ENCODE results near the gene CLDN17. TPM values are rescaled to one million over a fixed set of nuclear protein-coding genes. Genes with fewer than 3 reads are reported as not detected.

Gene CLDN17
- total and polyA plus RNA-seq, 2 of the 8 experiments (the other 6 are each of a cell fraction or from before 2014, with no cell fraction given), result not detected

- H3K23ac ChIP-seq (ENCODE audit: insufficient read length), result no peak overlapping the region
- no peak overlapping the region for H2BK120ac ChIP-seq (replicated peaks; ENCODE audit: low read depth, low read length)
- H2BK5ac ChIP-seq (ENCODE audit: low read depth, low read length), result no peak overlapping the region
- H2AFZ ChIP-seq (ENCODE audit: low read length), result peak overlapping the region; percentile 80; the same call in 1 of the 2 replicates
- no peak overlapping the region for H4K91ac ChIP-seq (replicated peaks; ENCODE audit: insufficient read length, low read length)
- H2BK12ac ChIP-seq (ENCODE audit: low read depth, low read length), result no peak overlapping the region
- H3K27ac ChIP-seq (ENCODE audit: low read depth, low read length), result no peak overlapping the region
- no peaks in the 10 kb centered on the region for H4K20me1 ChIP-seq (replicated peaks in 1 of 2; ENCODE audit: control insufficient read depth in 1 of 2, insufficient read depth in 2 of 2, low read length in 2 of 2)
- DNase-seq (ENCODE audit: low read depth in 1 of 2, low spot score in 2 of 2) (no peak), FAIRE-seq (no peak)
- H2BK20ac ChIP-seq (ENCODE audit: low read length), result no peak overlapping the region
- CTCF ChIA-PET (ENCODE audit: partially characterized antibody), result interaction anchor here (1.0 to 1.3 kb wide), 3 partner anchors 8 to 14 kb away, joined by 3 to 5 read pairs (median 3); no protein-coding TSS in a partner anchor
- no peaks in the 10 kb centered on the region for H3K27me3 ChIP-seq (replicated peaks in 1 of 4; ENCODE audit: control insufficient read depth in 3 of 4, extremely low read depth in 1 of 4, insufficient read depth in 3 of 4, low read length in 3 of 4)
- H3K56ac ChIP-seq (replicated peaks; ENCODE audit: insufficient read length, low read depth, low read length), result no peak overlapping the region
- POLR2A ChIA-PET (ENCODE audit: partially characterized antibody), result no interaction called here
- no peaks in the 10 kb centered on the region for H3K79me1 ChIP-seq (ENCODE audit: low read depth, low read length)
- no peak overlapping the region for H2AK5ac ChIP-seq (ENCODE audit: low read depth, low read length)
- H3K14ac ChIP-seq (ENCODE audit: insufficient read length), result no peak overlapping the region
- no peaks in the 10 kb centered on the region for H3K79me2 ChIP-seq (ENCODE audit: control insufficient read depth in 1 of 2, insufficient read depth in 2 of 2, low read length in 2 of 2)
- no peak overlapping the region for H3K4me2 ChIP-seq (ENCODE audit: insufficient read depth in 1 of 2, low read depth in 2 of 2, low read length in 2 of 2)
- no peaks in the 10 kb centered on the region for H3K23me2 ChIP-seq (ENCODE audit: low read depth, low read length)
- WGBS, 2 experiments (ENCODE audit: extremely low coverage in 1 of 2, insufficient coverage in 1 of 2, insufficient read length in 1 of 2, insufficient replicate concordance in 2 of 2, low coverage in 1 of 2, low lambda C conversion rate in 2 of 2, missing lambda C conversion rate in 1 of 2), result 91% methylated on average over 1 of the region's 1 CpG; no CpG with 5 or more reads in 1 of the 2 experiments
- H3K4ac ChIP-seq (replicated peaks; ENCODE audit: insufficient read length, low read depth, low read length), result no peak overlapping the region
- H4K5ac ChIP-seq (ENCODE audit: insufficient read length, low read depth, low read length), result no peak overlapping the region
- H3K4me1 ChIP-seq (replicated peaks in 1 of 4; ENCODE audit: control insufficient read depth in 3 of 4, insufficient read depth in 4 of 4, low read length in 3 of 4), result no peaks in the 10 kb centered on the region
- TF ChIP-seq MAFK (IDR thresholded peaks at IDR 0.05; ENCODE audit: low read depth, low read length), result peak; percentile 49; the same call in 1 of the 2 replicates
- 0 out of 2 replicates have a peak, but pooled peaks have one; percentile 31 for TF ChIP-seq BACH1 (IDR thresholded peaks at IDR 0.05; ENCODE audit: low read length)
- TF ChIP-seq CHD1 (IDR thresholded peaks at IDR 0.05; ENCODE audit: low read depth, low read length), result no peak
- TF ChIP-seq EGR1 (IDR thresholded peaks at IDR 0.05; ENCODE audit: borderline replicate concordance, low read depth, low read length), result no peak
- no peak overlapping the region for H4K8ac ChIP-seq (ENCODE audit: extremely low read depth, insufficient read depth, low read length)
- H3K36me3 ChIP-seq (ENCODE audit: control insufficient read depth in 2 of 4, insufficient read depth in 4 of 4, low read length in 3 of 4), result no peaks in the 10 kb centered on the region
- H3K18ac ChIP-seq (ENCODE audit: extremely low read depth, low read length), result no peak overlapping the region
- no peak overlapping the region for H3K9ac ChIP-seq (replicated peaks in 1 of 4; ENCODE audit: extremely low read depth in 1 of 4, low read depth in 3 of 4, low read length in 3 of 4)
- no peaks in the 10 kb centered on the region for H3K9me3 ChIP-seq (ENCODE audit: insufficient read depth in 2 of 2, low read depth in 1 of 2, low read length in 1 of 2)
- H2BK15ac ChIP-seq (ENCODE audit: low read length), result no peak overlapping the region
- no peak overlapping the region for H3K4me3 ChIP-seq (ENCODE audit: extremely low read depth in 1 of 4, insufficient read depth in 2 of 4, low read depth in 3 of 4, low read length in 4 of 4)
Measured at GRCh38 chr21:30207252-30207579, 40.6 kb upstream of the CLDN17 start.
